Tongue (tissue), 2 donors: ENCODE data around the gene SPHK2. TPM values are rescaled to one million over a fixed set of nuclear protein-coding genes. Genes with fewer than 3 reads are reported as not detected.
"Not testable (repeated sequence)": the region's sequence is repeated elsewhere in the genome, so short reads cannot be mapped to it uniquely, and the experiment has no call there.

Source experiments
- DNase-seq: peaks from one replicate; pipeline ENCODE4 v3.0.0-alpha.2; 2015
- total RNA-seq: library from RNA; depleted of rRNA; stranded (reverse); fragments of >200 nt; gene quantifications from one replicate; pipeline ENCODE4 v1.2.3, GENCODE V29; 2014

The SPHK2 gene
- total RNA-seq, 1 donor from 2014 or later, result 9.2 TPM

- no peak for DNase-seq
Observed at GRCh38 chr19:48624791-48625723, 5.8 kb downstream of the SPHK2 start.

- DNase-seq, result no peak
Observed at GRCh38 chr19:48625891-48626327, 6.6 kb downstream of the SPHK2 start.

- no peak for DNase-seq
Observed at GRCh38 chr19:48627201-48627864, 8.0 kb downstream of the SPHK2 start.

GRCh38 chr19:48627865-48628314 lies 8.6 kb downstream of the SPHK2 start:
- no peak for DNase-seq

GRCh38 chr19:48628486-48629296 lies 9.4 kb downstream of the SPHK2 start:
- DNase-seq, result no peak

GRCh38 chr19:48629297-48629598 lies 9.9 kb downstream of the SPHK2 start:
- DNase-seq, result no peak

GRCh38 chr19:48629599-48630295 lies 10.4 kb downstream of the SPHK2 start:
- DNase-seq, result peak; percentile 66

GRCh38 chr19:48630296-48631063 lies 11.2 kb downstream of the SPHK2 start:
- DNase-seq, result peak; percentile 73

- DNase-seq, result no peak
Observed at GRCh38 chr19:48631225-48631624, 11.9 kb downstream of the SPHK2 start.

- DNase-seq, result not testable (repeated sequence)
Observed at GRCh38 chr19:48632286-48632685, 13.0 kb downstream of the SPHK2 start.

- no peak for DNase-seq
Observed at GRCh38 chr19:48632692-48633147, 13.4 kb downstream of the SPHK2 start.

GRCh38 chr19:48633148-48634035 lies 14.1 kb downstream of the SPHK2 start:
- peak; percentile 22 for DNase-seq

- DNase-seq, result no peak
Observed at GRCh38 chr19:48634036-48634342, 14.7 kb downstream of the SPHK2 start.

- DNase-seq, result peak; percentile 97
Observed at GRCh38 chr19:48634424-48635262, 15.3 kb downstream of the SPHK2 start.

- peak; percentile 69 for DNase-seq
Observed at GRCh38 chr19:48635263-48635965, 16.1 kb downstream of the SPHK2 start.

GRCh38 chr19:48635966-48636858 lies 16.9 kb downstream of the SPHK2 start:
- DNase-seq, result peak; percentile 18

GRCh38 chr19:48636859-48637448 lies 17.6 kb downstream of the SPHK2 start, which contains the start of gene DBP:
DBP (minus strand) TSS chr19:48637379; CDS start chr19:48636994, 385 bp downstream.
- no peak for DNase-seq
